ENCODE measurements around the gene SCYGR8.

The SCYGR8 gene

DNA sequence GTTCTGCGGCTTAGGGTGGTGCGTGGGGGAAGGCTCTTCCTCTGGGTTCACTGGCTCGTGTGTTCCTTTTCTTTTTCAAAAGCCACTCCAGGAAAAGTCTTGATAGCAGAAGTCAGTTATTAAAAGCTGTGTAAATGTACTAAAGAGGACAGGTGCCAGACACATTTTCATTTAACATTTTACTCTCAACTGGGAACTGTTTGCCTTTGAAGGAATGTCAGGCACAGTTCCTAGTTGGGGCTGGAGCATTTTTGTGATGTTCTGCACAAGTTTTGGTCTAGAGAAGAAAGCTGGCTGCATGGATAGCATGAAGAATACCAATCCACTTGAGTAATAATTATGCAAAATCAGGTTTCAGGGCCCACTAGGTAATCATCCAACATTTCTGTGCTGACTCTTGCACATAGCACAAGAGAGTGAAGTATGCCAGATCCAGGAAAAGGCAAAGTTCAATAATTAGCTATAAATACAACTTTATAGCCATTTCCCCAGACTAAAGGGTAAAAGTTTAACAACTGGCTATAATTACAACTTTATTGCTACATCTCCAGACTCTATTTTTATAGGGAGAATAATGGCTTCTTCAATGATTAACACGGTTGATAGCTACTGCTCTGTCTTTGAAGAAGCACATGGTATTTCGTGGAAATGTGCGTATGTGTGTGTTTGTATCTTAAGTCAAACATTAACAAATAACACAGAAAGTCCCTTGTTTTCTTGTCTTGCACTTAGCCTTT lies 16.2 kb downstream of the SCYGR8 start:
- DNase-seq (ENCODE audit: low read depth in 2 of 2) = no peak

DNA sequence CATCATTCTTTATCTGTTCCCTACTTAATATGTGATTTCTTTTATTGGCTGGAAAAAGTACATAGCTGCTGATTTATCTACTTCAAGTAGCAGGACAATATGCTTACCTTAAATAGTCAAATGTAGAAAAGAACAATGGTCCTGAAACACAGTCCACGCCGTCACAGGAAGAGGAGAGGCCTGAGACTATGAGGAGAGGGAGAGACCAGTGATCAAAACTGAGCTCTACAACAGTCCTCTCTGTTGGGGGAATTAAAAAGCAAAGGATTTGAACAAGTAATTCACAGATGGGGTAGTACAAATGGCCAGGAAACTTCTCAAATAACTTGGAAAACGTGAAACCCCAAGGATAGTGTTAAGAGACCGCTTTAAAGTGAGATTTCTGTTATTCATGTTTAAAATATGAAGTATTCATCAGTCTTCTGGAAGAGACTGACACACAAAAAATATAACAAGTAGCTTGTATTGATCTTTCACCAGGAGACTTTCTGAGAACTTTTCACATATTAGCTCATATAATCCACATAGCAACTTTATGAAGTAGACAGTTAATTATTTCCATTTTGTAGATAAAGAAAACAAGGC lies 20.2 kb downstream of the SCYGR8 start:
- no peak for DNase-seq (ENCODE audit: low read depth in 2 of 2)

DNA sequence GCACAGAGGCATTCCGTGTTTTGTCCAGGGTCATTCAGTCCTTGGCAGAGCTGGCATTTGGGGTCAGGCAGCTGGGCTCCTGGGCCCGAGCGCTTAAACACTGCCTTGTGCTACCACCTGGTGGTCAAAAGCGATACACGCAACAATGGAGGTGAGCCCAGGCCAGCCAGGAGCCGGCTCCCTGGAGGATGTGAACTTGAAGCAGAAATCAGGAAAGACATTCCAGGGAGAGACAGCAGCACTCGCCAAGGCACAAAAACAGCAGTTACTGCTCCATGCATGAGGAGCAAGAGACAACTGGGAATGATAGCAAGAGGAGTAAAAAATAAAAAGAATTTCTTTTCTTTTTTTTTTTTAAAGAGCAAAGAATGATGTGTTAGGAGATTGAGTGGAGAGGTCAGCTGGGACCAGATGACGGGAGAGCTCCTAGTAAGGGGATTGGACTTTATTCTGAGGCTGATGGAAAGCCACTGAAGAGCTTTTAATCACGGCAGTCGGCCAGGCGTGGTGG lies 20.7 kb downstream of the SCYGR8 start:
- peak; percentile 34 to 41 for DNase-seq (ENCODE audit: low read depth in 2 of 2)

DNA sequence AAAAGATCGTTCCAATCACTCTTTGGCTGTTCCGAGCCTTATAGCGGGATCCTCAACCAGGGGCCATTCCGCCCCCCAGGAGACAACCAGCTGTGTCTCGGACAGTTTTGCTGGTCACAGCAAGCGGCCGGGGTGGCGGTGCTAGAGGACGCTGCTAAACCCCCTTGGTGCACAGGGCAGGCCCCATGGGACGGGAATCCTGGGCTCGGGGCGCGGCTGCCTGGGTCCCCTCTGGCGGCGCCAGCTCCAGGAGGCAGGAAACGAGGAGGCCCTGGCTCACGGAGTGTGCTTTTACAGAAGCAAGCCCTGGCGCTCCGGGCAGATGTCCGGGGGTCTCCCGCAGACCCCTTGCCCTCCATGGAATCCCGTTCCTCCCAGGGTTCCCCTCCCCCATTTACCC lies 22.1 kb downstream of the SCYGR8 start:
- no peak for DNase-seq (ENCODE audit: low read depth in 2 of 2)

DNA sequence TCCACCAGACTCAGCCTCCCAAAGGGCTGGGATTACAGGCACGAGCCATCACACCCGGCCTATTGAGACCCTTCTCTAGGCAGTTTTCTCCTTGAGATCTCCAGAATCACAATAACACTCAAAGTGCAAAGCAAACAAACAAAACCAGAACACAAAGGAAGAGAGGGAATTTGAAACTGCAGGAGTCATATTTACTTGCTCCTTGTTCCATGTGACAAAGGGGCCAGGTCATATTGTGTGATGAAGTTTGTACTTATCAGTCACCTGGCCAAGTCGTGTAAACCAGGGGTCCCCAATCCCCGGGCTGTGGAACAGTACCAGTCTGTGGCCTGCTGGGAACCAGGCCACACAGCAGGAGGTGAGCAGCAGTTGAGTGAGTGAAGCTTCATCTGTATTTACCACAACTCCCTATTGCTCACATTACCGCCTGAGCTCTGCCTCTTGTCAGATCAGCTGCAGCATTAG lies 26.5 kb downstream of the SCYGR8 start:
- no peak for DNase-seq (ENCODE audit: low read depth in 2 of 2)

DNA sequence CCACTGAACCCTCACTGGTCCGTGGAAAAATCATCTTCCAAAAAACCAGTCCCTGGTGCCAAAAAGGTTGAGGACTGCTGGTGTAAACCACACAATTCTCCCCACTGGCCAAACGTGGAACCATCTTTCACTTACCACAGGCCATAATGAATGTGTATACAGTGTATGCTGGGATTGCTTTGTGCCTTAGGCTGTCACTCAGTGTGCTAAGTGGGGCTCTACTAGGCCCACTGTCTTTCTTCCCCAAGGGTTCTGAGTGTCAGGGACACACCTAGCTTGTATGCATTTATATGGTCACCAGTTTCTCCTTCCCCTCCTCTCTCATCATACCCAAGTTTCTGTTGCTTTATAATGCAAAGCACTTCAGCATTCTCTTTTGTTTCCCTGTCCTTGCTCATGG lies 27.2 kb downstream of the SCYGR8 start:
- no peak for DNase-seq (ENCODE audit: low read depth in 2 of 2)

DNA sequence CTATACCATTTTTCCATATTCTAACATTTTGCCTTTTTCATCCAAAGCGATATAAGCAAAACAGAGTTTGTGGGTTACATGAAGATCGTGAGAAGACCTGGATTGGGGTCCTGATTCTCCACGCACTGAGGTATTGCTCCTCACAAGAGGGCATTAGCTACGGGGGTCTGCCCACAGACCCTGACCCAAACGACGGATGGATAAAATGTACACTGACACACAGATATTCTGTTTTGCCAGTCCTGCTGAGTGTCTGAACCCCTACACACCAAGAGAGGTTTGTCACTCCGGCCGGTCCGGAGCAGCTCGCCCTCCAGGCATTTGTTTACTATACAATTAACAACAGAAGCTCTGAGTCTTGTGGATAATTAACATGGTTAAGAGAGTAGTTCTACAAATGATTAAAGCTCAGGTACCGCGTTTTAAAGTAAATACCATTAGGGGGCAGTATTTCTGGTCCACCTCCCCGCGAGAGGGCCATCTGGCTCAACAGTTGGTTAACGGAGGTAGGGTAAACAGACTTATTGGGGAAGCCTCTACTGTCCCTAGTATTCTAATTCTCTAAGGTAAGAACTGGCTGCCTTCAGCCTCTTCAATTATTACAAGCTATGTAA lies 28.4 kb downstream of the SCYGR8 start:
- no peak for DNase-seq (ENCODE audit: low read depth in 2 of 2)

DNA sequence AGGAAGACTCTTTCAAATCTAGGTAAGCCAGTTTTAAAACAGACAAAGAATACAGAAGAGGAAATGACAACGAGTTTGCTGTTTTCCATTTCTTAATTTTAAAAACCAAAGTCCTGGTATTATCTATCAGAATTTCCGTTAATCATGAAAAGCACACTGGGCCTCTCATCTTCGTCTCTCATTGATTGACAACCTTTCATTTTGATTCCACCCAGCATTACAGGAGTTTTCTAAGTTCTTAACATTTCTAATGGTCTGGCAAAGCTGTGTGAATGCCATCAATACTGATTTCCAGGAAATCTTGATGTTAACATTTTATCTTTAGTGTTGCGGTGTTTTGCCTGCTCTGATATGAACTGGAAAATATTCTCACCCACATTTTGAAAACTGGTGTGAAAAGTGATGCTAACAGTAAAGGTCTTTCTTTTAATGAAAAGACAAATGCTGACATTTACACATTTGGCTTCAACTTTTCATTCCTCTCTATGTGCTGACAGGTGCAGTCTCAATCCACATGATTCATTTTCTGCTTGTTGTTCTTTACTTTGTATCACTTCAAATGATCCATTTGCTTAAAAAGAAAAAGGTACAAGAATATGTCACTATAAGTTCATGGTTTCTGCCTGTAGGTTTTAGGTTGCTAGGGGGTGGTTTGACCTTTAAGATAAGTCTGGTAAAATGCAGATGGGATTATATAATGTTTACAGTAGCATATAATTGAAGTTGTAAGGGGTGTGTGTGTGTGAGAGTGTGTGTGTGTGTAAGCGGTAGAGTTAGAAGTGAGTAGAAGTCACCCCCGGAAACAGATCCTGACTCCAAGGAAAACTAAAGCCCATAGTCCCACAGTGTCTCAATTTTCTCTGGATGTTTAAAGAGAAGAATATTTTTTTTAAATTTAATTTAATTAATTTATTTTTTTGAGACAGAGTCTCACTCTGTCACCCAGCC lies 29.5 kb downstream of the SCYGR8 start:
- no peak for DNase-seq (ENCODE audit: low read depth in 2 of 2)

DNA sequence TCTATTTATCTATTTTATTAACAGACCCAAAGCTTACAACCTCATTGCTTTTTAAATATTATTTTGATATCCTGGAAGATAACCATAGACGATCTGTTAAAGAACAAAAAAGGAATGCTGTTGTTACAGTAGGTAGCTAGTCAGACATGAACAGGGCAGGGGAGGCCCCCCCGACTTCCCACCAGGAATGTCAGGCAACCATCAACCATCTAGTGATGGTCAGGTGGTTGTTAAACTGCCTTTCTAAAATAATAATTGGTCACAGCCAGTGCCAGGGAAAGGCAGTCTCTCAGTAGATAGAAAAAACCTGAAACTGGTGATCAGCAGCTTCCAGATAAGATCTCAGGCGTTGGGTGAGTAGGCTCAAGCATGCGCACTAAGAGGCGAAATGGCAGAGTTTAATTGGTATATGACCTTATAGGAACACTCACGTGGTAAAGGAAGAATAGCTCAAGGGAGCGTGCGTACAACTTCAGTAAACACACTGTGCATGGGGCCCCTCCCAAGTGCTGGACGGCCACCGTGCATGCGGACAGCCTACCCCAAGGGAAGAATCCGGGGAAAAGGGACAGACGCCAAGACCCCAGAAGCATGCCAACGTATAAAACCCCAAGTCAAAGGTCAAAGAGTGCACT lies 35.4 kb downstream of the SCYGR8 start:
- DNase-seq (ENCODE audit: low read depth in 2 of 2) = no peak

DNA sequence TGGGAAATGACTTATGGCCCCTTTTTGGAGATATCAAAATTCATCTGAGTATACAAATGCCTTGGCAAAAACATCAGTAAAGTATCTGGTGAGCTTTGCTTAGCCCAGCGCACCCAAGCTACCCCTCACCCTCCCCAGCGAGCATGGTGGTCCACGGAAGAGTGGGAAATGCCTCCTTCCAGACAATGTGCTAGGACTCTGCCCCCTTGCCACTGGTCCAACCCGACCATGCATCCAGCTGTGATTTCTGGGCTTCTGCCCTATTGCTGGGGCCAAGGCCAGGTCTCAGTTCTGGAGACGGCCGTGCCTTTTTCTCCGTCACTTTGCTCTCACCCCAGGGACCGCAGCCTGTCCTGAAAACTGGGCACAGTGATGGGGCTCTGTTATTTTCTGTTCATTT lies 36.1 kb downstream of the SCYGR8 start:
- no peak for DNase-seq (ENCODE audit: low read depth in 2 of 2)

DNA sequence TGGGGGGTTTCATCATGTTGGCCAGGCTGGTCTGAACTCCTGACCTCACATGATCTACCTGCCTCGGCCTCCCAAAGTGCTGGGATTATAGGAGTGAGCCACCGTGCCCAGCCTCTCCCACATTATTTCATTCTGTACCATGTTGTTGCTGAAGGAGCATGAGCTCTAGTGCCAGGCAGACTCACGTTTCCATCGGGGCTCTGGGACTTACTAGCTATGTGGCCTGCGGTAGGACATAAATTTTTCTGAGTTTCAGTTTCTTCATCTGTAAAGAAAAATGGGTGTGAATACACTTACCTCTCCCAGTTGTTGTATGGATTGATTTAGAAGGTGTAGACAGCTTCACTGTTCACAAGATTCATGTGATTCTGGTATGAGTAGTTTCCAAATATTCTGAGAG lies 37.1 kb downstream of the SCYGR8 start:
- no peak for DNase-seq (ENCODE audit: low read depth in 2 of 2)

DNA sequence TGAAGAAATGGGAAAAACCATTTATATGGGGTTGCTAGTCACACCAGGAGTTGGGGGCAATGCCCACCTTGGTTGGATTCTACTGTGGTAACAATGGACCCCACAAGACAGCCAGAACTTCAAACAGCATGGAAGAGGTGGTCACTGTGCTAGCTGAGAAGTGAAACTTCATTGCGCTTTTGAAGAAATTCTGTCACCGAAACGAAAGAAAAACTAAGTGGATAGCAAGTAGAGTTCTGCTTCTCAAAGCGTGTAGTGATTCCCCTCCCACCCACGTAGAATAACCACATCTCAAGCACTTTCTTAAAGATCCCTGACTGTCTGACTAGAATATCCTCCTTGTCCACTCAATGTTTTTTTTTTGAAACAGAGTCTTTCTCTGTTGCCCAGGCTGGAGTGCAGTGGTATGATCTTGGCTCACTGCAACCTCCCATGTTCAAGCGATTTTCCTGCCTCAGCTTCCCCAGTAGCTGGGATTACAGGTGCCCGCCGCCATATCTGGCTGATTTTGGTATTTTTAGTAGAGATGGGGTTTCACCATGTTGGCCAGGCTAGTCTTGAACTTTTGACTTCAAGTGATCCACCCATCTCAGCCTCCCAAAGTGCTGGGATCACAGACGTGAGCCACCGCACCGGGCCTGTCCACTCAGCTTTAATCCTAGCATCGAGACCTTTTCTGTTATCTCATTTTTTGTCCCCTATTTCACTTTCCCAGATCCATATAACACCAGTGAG lies 37.9 kb downstream of the SCYGR8 start:
- no peak for DNase-seq (ENCODE audit: low read depth in 2 of 2)

DNA sequence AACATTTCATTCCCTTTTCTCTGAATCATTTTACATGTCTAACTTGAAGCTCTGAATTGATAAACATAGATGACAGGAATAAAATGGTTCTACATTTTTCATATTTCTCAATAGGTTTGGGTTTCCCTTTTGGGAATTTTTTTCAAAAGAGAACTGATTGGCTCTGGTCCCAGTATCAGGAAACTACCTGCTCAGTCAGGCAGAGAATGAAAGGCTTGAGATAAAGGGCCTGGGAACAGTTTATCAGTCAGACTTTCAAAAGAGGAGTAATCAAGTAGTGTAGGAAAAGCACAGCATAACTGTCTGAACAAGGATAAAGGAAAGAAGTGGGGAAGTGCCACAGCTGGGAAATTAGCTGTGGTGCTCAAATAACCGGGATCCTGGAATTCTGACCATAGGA lies 39.6 kb downstream of the SCYGR8 start:
- no peak for DNase-seq (ENCODE audit: low read depth in 2 of 2)

DNA sequence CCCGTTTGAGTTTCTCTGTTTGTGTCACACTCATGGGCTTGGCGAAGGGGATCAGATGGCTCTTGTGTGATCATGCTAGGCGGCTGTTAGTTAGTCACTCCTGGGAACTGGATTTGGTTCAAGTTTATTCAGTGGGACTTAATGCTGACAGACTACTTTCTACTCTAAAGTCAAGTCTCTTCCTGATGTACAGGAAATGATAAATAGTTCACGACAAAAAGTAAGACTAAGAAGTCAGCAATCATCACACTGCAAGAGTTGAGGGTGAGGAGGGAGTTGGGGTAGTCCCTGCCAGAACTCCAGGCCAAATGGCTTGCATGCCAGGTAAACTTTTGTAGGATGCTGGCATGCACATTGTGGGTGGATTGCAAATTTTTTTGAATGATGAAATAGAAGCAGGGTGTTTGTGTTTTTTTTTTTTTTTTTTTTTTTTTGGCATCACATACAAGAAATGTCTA lies 42.9 kb downstream of the SCYGR8 start:
- no peak for DNase-seq (ENCODE audit: low read depth in 2 of 2)

DNA sequence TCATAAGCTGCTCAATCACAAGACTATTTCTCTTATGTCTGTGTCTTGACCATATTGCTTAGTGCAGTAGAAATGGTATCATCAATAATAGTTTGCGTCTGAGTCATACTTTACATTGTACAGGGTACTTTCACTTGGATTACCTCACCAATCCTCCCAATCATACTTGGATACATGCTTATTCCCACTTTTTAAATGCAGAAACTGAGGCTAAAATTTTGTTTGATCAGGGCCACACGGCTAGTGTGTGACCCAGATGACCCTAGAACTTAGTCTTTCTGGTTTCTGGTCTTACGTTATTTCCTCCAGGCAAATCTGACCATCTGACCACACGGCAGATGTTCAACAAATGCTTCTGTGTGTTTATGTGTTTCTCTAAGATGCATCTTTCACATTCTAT lies 44.1 kb downstream of the SCYGR8 start:
- no peak for DNase-seq (ENCODE audit: low read depth in 2 of 2)

DNA sequence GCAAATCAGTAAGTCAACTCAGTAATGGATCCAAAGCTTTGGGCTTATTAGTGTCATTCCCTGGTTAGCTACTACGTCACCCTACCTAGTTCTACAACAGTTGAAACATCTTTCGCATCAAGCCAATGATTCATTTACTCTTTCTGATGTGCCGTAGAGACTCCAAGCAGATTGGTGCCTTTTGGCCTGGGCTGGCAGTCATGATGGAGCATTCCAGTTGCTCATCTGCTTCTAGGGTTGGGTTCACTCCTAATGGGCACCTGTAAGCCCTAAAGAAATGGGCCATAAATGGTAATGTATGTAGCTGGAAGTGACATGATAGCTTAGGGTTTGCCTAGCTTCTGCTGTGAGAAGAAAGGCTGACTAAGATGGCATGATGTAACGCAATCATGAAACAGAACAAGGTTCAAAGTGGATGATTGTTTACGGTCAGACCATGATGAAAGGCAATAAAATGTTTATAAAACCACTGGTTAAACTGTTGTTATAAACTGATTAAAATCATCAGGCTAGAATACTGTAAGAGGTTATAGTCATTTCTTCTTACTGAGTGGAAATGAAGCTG lies 47.5 kb downstream of the SCYGR8 start:
- no peak for DNase-seq (ENCODE audit: low read depth in 2 of 2)

All from activated CD4-positive, alpha-beta T cell treated with anti-CD3 and anti-CD28 coated beads for 24 hours (primary cell).